ENCODE data around the gene GALNT18. TPM values are rescaled to one million over a fixed set of nuclear protein-coding genes. Genes with fewer than 3 reads are reported as not detected.

The GALNT18 gene
- total RNA-seq, 5 donors from 2014 or later (not counting 1 experiment from before 2014, with no cell fraction given): 0.10 to 0.15 TPM; not detected in 3

DNA sequence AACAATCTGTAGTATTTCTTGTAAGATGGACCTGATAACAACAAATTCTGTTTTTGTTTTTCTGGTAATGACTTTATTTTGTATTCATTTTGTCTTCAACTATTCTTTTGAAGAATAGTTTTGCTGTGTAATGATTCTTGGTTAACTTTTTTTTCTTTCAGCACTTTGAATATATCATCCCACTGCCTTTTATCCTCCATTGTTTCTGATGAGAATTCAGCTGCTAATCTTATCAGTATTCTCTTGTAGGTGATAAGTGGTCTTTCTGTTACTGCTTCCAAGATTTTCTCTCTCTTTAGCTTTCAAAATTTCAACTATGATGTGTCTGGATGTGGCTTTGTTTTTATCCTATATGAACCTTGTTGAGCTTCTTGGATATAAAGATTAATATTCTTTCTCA, 21.5 kb downstream of the GALNT18 start:
- Histone ChIP-seq H3K27ac (ENCODE audit: low read length) (no peak overlapping the region), H3K36me3 (ENCODE audit: control insufficient read depth in 2 of 2, extremely low read depth in 1 of 2, insufficient read depth in 1 of 2, low read length in 1 of 2) (no peaks in the 10 kb centered on the region), H3K27me3 (replicated peaks in 1 of 2; ENCODE audit: control insufficient read depth in 2 of 2, extremely low read depth in 1 of 2, insufficient read depth in 2 of 2, low read length in 1 of 2) (peaks cover 0 to 5% of the 10 kb centered on the region in 2 experiments), H3K4me1 (ENCODE audit: control insufficient read depth in 1 of 2, extremely low read depth in 1 of 2, insufficient read depth in 2 of 2, low read length in 2 of 2) (no peaks in the 10 kb centered on the region), H3K9me3 (no peaks in the 10 kb centered on the region), H3K4me3 (ENCODE audit: control insufficient read depth in 1 of 2, extremely low read depth in 1 of 2, low read length in 1 of 2) (no peak overlapping the region)
- no peak for ATAC-seq (replicated peaks in 1 of 4)
- no peaks in the 10 kb centered on the region for H3K36me3 Mint-ChIP-seq
- H3K4me1 Mint-ChIP-seq: no peaks in the 10 kb centered on the region
- H3K4me3 Mint-ChIP-seq: no peak overlapping the region
- no peak for DNase-seq
- peaks cover 0 to 11% of the 10 kb centered on the region in 2 donors for H3K27me3 Mint-ChIP-seq
- POLR2A ChIA-PET: no interaction called here
- peaks cover 0 to 5% (median 4%) of the 10 kb centered on the region in 3 donors for H3K9me3 Mint-ChIP-seq
- CTCF ChIA-PET: no interaction called here
- H3K27ac Mint-ChIP-seq: no peak overlapping the region

DNA sequence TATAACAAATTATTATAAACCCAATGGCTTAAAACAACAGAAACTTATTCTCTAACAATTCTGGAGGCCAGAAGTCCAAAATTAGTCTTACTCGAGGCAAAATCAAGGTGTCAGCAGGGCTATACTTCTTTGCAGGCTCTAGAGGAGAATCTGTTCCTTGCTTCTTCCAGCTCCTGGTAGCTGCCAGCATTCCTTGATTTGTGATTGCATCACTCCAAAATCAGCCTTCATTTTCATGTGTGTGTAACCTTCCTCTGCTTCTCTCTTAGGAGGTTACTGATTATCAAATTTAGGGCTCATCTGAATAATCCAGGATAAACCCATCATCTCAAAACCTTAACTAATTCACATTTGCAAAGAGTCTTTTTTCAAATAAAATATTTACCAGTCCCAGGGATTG, 23.6 kb downstream of the GALNT18 start:
- DNase-seq: no peak
- Mint-ChIP-seq H3K4me3 (no peak overlapping the region), H3K27me3 (peaks cover 0 to 6% of the 10 kb centered on the region in 2 donors), H3K36me3 (no peaks in the 10 kb centered on the region), H3K9me3 (peaks cover 0 to 5% (median 4%) of the 10 kb centered on the region in 3 donors), H3K27ac (no peak overlapping the region), H3K4me1 (no peaks in the 10 kb centered on the region)
- Histone ChIP-seq H3K9me3 (no peaks in the 10 kb centered on the region), H3K27ac (ENCODE audit: low read length) (no peak overlapping the region), H3K36me3 (ENCODE audit: control insufficient read depth in 2 of 2, extremely low read depth in 1 of 2, insufficient read depth in 1 of 2, low read length in 1 of 2) (no peaks in the 10 kb centered on the region), H3K4me1 (ENCODE audit: control insufficient read depth in 1 of 2, extremely low read depth in 1 of 2, insufficient read depth in 2 of 2, low read length in 2 of 2) (no peaks in the 10 kb centered on the region), H3K4me3 (ENCODE audit: control insufficient read depth in 1 of 2, extremely low read depth in 1 of 2, low read length in 1 of 2) (no peak overlapping the region), H3K27me3 (replicated peaks in 1 of 2; ENCODE audit: control insufficient read depth in 2 of 2, extremely low read depth in 1 of 2, insufficient read depth in 2 of 2, low read length in 1 of 2) (no peaks in the 10 kb centered on the region)
- CTCF ChIA-PET: interaction anchor here in 1 of 2 donors (0.7 kb wide), 1 partner anchor 277 kb away, joined by 4 read pairs; no protein-coding TSS in a partner anchor
- 67% methylated on average over 1 of the region's 1 CpG for WGBS (ENCODE audit: insufficient coverage)
- POLR2A ChIA-PET: no interaction called here
- no peak for ATAC-seq (replicated peaks in 1 of 4)

DNA sequence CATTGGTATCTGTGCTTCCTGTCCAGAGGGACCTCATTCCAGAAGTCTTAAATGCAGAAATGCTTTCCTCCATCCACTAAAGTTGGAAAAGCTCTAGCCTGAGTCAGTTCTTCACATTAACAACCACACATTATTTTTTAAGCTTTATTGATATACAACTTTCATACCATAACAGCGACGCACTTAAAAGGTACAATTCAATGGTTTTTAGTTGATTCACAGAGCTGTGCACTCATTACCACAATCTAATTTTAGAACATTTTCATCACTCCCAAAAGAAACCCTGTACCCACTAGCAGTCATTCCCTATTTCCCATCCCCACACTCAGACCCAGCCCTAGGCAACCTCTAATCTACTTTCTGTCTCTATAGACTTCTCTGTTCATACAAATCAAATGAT, 27.6 kb downstream of the GALNT18 start:
- DNase-seq (no peak), ATAC-seq (replicated peaks in 1 of 4) (no peak)
- Histone ChIP-seq H3K27me3 (replicated peaks in 1 of 2; ENCODE audit: control insufficient read depth in 2 of 2, extremely low read depth in 1 of 2, insufficient read depth in 2 of 2, low read length in 1 of 2) (no peaks in the 10 kb centered on the region), H3K4me3 (ENCODE audit: control insufficient read depth in 1 of 2, extremely low read depth in 1 of 2, low read length in 1 of 2) (no peak overlapping the region), H3K4me1 (ENCODE audit: control insufficient read depth in 1 of 2, extremely low read depth in 1 of 2, insufficient read depth in 2 of 2, low read length in 2 of 2) (no peaks in the 10 kb centered on the region), H3K27ac (ENCODE audit: low read length) (no peak overlapping the region), H3K36me3 (ENCODE audit: control insufficient read depth in 2 of 2, extremely low read depth in 1 of 2, insufficient read depth in 1 of 2, low read length in 1 of 2) (no peaks in the 10 kb centered on the region), H3K9me3 (no peaks in the 10 kb centered on the region)
- ChIA-PET CTCF (no interaction called here), POLR2A (no interaction called here)
- Mint-ChIP-seq H3K9me3 (no peaks in the 10 kb centered on the region), H3K27ac (no peak overlapping the region), H3K27me3 (no peaks in the 10 kb centered on the region), H3K36me3 (no peaks in the 10 kb centered on the region), H3K4me1 (no peaks in the 10 kb centered on the region), H3K4me3 (no peak overlapping the region)
- 100% methylated on average over 2 of the region's 2 CpGs for WGBS (ENCODE audit: insufficient coverage)

DNA sequence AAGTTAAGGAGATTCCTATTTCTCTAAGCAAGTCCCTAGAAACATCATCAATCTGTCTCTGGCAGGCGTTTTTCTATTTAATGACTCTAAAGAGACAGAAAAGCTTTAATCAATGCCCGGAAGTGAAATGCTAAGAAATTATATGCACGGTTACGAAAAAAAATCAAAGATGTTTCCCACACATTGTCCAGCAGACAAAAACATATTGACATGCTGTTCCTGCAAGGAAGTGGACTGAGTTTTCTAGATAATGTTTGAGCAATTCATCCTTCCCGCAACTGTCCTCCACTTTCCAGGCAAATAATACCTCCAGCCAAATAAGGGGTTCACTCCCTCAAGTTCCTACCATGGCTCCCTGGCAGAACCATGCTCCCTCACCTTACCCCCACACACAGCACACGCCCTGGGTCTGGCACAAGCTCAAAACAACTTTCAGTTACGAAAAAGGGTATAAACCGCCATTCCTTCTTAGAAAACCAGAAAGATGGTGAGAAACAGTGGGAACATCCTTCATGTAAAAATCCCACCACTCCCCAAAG, 29.6 kb downstream of the GALNT18 start:
- Mint-ChIP-seq H3K36me3 (no peaks in the 10 kb centered on the region), H3K27me3 (no peaks in the 10 kb centered on the region), H3K4me1 (no peaks in the 10 kb centered on the region), H3K27ac (no peak overlapping the region), H3K4me3 (no peak overlapping the region), H3K9me3 (no peaks in the 10 kb centered on the region)
- no peak for DNase-seq
- Histone ChIP-seq H3K9me3 (no peaks in the 10 kb centered on the region), H3K4me3 (ENCODE audit: control insufficient read depth in 1 of 2, extremely low read depth in 1 of 2, low read length in 1 of 2) (no peak overlapping the region), H3K27me3 (replicated peaks in 1 of 2; ENCODE audit: control insufficient read depth in 2 of 2, extremely low read depth in 1 of 2, insufficient read depth in 2 of 2, low read length in 1 of 2) (no peaks in the 10 kb centered on the region), H3K36me3 (ENCODE audit: control insufficient read depth in 2 of 2, extremely low read depth in 1 of 2, insufficient read depth in 1 of 2, low read length in 1 of 2) (no peaks in the 10 kb centered on the region), H3K27ac (ENCODE audit: low read length) (no peak overlapping the region), H3K4me1 (ENCODE audit: control insufficient read depth in 1 of 2, extremely low read depth in 1 of 2, insufficient read depth in 2 of 2, low read length in 2 of 2) (no peaks in the 10 kb centered on the region)
- CTCF ChIA-PET: no interaction called here
- WGBS (ENCODE audit: insufficient coverage): 80% methylated on average over 2 of the region's 8 CpGs
- POLR2A ChIA-PET: no interaction called here
- ATAC-seq (replicated peaks in 1 of 4): no peak

DNA sequence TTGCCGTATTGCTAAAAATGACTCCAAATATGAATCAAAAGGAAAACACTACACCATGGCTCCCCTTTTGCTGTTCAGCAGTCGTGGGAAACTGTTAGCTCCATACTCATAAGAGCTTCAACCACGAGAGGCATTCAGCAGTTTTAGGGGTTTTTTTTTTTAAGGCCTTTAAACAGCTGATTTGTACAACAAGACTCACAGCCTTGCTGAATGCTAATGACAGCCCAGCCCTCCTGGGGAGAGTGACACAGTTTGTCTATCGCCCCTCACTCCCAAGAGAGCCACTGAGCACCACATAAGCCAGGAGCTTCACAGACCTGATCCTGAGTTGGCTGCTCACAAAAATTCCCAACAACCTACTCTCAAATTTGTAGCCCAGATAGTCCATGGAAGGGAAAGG, 32.4 kb downstream of the GALNT18 start:
- Mint-ChIP-seq H3K9me3 (no peaks in the 10 kb centered on the region), H3K27me3 (no peaks in the 10 kb centered on the region), H3K4me3 (no peak overlapping the region), H3K36me3 (no peaks in the 10 kb centered on the region), H3K4me1 (no peaks in the 10 kb centered on the region), H3K27ac (no peak overlapping the region)
- Histone ChIP-seq H3K27ac (ENCODE audit: low read length) (no peak overlapping the region), H3K27me3 (replicated peaks in 1 of 2; ENCODE audit: control insufficient read depth in 2 of 2, extremely low read depth in 1 of 2, insufficient read depth in 2 of 2, low read length in 1 of 2) (no peaks in the 10 kb centered on the region), H3K4me1 (ENCODE audit: control insufficient read depth in 1 of 2, extremely low read depth in 1 of 2, insufficient read depth in 2 of 2, low read length in 2 of 2) (no peaks in the 10 kb centered on the region), H3K9me3 (no peaks in the 10 kb centered on the region), H3K36me3 (ENCODE audit: control insufficient read depth in 2 of 2, extremely low read depth in 1 of 2, insufficient read depth in 1 of 2, low read length in 1 of 2) (no peaks in the 10 kb centered on the region), H3K4me3 (ENCODE audit: control insufficient read depth in 1 of 2, extremely low read depth in 1 of 2, low read length in 1 of 2) (no peak overlapping the region)
- CTCF ChIA-PET: no interaction called here
- no peak for ATAC-seq (replicated peaks in 1 of 4)
- POLR2A ChIA-PET: no interaction called here
- DNase-seq: no peak
- WGBS (ENCODE audit: insufficient coverage): 60% methylated on average over 1 of the region's 4 CpGs

DNA sequence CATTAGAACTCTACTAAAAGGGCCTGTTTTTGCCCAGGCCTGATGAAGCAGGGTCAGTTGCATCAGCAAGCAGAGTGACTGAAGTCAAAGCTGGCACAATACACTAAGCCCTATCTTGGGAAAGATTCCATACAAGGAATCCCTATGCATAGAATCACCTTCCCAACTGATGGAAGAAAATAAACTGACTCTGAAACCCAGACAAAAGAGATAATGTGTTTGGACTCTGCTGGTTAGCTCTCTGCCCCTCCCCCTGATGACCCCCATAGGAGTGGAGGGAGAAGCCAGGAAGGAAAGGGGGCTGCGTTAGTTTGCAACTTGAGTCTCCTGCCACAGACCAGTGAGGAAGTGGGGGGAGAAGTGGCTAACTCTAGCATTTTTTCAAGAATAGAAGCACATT, 32.9 kb downstream of the GALNT18 start:
- Histone ChIP-seq H3K4me1 (ENCODE audit: control insufficient read depth in 1 of 2, extremely low read depth in 1 of 2, insufficient read depth in 2 of 2, low read length in 2 of 2) (no peaks in the 10 kb centered on the region), H3K27me3 (replicated peaks in 1 of 2; ENCODE audit: control insufficient read depth in 2 of 2, extremely low read depth in 1 of 2, insufficient read depth in 2 of 2, low read length in 1 of 2) (no peaks in the 10 kb centered on the region), H3K4me3 (ENCODE audit: control insufficient read depth in 1 of 2, extremely low read depth in 1 of 2, low read length in 1 of 2) (no peak overlapping the region), H3K27ac (ENCODE audit: low read length) (no peak overlapping the region), H3K9me3 (no peaks in the 10 kb centered on the region), H3K36me3 (ENCODE audit: control insufficient read depth in 2 of 2, extremely low read depth in 1 of 2, insufficient read depth in 1 of 2, low read length in 1 of 2) (no peaks in the 10 kb centered on the region)
- Mint-ChIP-seq H3K4me1 (no peaks in the 10 kb centered on the region), H3K4me3 (no peak overlapping the region), H3K9me3 (no peaks in the 10 kb centered on the region), H3K27ac (peak overlapping the region in 1 of 2 donors; percentile 20), H3K36me3 (no peaks in the 10 kb centered on the region), H3K27me3 (no peaks in the 10 kb centered on the region)
- ChIA-PET POLR2A (no interaction called here), CTCF (no interaction called here)
- no peak for ATAC-seq (replicated peaks in 1 of 4)
- WGBS (ENCODE audit: insufficient coverage): no CpG with 5 or more reads among the region's 1 CpG
- DNase-seq: no peak

DNA sequence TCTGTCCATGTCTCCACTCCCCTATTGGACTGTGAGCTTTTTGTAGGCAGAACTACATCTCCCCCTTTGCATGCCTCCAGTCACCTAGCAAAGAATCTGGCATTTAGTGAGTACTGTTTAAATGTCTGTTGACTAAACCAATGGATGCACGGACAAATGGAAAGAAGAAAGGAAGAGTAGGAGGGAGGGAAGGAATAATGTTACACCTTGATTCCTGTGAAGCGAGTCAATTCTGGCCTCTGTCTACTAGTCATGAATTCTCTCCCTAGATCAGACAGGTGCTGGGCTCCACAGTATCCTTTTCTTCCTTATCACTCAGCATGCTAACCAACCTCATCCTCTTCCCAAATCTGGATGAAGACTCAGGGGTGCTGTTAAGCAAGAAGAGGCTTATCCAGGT, 33.6 kb downstream of the GALNT18 start:
- Histone ChIP-seq H3K4me1 (ENCODE audit: control insufficient read depth in 1 of 2, extremely low read depth in 1 of 2, insufficient read depth in 2 of 2, low read length in 2 of 2) (no peaks in the 10 kb centered on the region), H3K27me3 (replicated peaks in 1 of 2; ENCODE audit: control insufficient read depth in 2 of 2, extremely low read depth in 1 of 2, insufficient read depth in 2 of 2, low read length in 1 of 2) (no peaks in the 10 kb centered on the region), H3K36me3 (ENCODE audit: control insufficient read depth in 2 of 2, extremely low read depth in 1 of 2, insufficient read depth in 1 of 2, low read length in 1 of 2) (no peaks in the 10 kb centered on the region), H3K9me3 (no peaks in the 10 kb centered on the region), H3K27ac (ENCODE audit: low read length) (no peak overlapping the region), H3K4me3 (ENCODE audit: control insufficient read depth in 1 of 2, extremely low read depth in 1 of 2, low read length in 1 of 2) (no peak overlapping the region)
- CTCF ChIA-PET: no interaction called here
- POLR2A ChIA-PET: no interaction called here
- no peak overlapping the region for H3K4me3 Mint-ChIP-seq
- H3K27me3 Mint-ChIP-seq: no peaks in the 10 kb centered on the region
- ATAC-seq (replicated peaks in 1 of 4) (no peak), DNase-seq (no peak)
- H3K9me3 Mint-ChIP-seq: no peaks in the 10 kb centered on the region
- no peaks in the 10 kb centered on the region for H3K36me3 Mint-ChIP-seq
- no peak overlapping the region for H3K27ac Mint-ChIP-seq
- no peaks in the 10 kb centered on the region for H3K4me1 Mint-ChIP-seq
- WGBS (ENCODE audit: insufficient coverage): no CpG with 5 or more reads among the region's 2 CpGs
